SIG-M5 treated with dmso at 0.1 percent for 504 hours (cell line): ENCODE results near the gene PGLYRP2.

ENCODE experiments used
- DNase-seq: peaks from one replicate; lab custom pipeline; 2025; ENCODE audit not compliant: unreplicated experiment; lab: John Stamatoyannopoulos, UW

Gene PGLYRP2

GRCh38 chr19:15442142-15442920 is 37.0 kb downstream of the PGLYRP2 start:
- DNase-seq: no peak

GRCh38 chr19:15441317-15441716 is 38.0 kb downstream of the PGLYRP2 start:
- DNase-seq: peak; percentile 25

- DNase-seq: no peak
These were observed 39.3 kb downstream of the PGLYRP2 start for GRCh38 chr19:15439821-15440641.

GRCh38 chr19:15439078-15439799 is 40.1 kb downstream of the PGLYRP2 start:
- no peak for DNase-seq

GRCh38 chr19:15438577-15438976 is 40.7 kb downstream of the PGLYRP2 start:
- DNase-seq: no peak

DNA sequence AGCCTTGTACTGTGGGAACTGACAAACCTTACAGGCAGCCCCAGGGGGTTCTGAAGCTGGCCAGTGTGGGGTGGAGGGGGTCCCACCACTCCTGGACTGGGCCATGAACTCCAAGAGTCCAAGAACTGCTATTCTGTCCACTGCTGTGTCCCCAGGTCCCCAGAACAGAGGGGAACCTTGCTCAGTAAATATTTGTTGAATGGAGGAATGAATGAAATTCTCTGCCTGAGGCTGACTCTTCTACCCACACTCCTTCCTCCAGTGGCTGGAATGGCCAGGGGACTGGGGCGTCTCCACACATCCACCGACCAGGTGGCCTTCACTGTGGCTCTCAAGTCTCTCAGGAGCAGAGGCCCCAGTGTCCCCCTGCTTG is 41.2 kb downstream of the PGLYRP2 start:
- no peak for DNase-seq

GRCh38 chr19:15437355-15438123 is 41.8 kb downstream of the PGLYRP2 start:
- DNase-seq: no peak

GRCh38 chr19:15436826-15437110 is 42.5 kb downstream of the PGLYRP2 start:
- no peak for DNase-seq

DNA sequence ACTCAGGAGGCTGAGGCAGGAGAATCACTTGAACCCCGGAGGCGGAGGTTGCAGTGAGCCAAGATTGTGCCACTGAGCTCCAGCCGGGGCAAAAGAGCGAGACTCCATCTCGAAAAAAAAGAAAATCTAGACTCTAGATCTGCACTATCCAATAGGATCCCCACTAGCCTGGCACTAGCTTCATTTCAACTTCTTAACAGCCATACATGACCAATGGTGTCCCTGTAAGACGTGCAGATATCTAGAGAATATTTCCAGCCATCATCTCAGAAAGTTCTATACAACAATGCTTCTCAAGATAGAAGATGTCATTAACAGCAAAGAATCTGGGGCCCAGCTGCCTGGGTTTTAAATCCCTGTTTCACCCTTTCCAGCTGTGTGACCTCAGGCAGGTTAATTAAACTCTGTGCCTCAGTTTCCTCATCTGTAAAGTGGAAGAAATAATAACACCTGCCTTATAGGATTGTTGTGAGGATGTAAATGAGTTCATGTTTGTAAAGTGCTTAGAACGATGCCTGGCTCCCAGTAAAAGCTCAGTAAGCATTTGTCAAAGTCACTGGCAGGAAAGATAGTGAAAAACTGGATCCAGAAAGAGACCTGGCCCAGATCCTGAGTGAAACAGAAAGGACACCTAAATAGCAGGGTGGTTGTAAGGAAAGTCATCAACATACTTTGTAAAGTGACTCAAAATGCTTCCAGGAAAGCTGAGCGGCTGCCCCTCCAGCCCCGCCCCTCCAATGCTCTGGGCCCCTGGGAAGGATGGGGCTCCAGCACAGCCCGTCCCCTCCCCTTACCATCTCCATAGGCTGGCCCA is 43.1 kb downstream of the PGLYRP2 start:
- no peak for DNase-seq

DNA sequence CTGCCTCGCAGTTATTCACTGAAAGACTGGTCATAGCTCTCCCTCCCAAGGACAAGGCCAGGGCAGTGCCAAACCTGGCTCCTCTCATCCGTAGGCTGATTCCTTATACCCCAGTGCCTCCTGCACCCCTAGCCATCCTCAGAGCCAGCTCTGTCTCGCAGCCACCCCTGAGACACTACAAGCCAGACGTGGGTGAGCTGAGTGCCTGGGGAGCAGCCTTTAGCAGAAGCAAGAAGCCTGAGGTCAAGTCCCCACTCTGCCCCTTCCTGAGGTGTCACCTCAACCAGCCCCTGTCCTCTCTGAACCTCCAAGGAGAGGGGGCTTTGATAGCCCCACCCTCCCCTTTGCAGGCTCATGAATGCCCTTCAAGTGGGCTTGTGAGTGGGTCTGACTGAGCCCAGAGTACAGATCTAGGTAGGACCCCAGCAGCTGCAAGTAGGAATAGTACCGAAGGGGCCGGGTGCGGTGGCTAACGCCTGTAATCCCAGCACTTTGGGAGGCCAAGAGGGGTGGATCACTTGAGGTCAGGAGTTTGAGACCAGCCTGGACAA is 45.7 kb downstream of the PGLYRP2 start:
- DNase-seq: no peak

DNA sequence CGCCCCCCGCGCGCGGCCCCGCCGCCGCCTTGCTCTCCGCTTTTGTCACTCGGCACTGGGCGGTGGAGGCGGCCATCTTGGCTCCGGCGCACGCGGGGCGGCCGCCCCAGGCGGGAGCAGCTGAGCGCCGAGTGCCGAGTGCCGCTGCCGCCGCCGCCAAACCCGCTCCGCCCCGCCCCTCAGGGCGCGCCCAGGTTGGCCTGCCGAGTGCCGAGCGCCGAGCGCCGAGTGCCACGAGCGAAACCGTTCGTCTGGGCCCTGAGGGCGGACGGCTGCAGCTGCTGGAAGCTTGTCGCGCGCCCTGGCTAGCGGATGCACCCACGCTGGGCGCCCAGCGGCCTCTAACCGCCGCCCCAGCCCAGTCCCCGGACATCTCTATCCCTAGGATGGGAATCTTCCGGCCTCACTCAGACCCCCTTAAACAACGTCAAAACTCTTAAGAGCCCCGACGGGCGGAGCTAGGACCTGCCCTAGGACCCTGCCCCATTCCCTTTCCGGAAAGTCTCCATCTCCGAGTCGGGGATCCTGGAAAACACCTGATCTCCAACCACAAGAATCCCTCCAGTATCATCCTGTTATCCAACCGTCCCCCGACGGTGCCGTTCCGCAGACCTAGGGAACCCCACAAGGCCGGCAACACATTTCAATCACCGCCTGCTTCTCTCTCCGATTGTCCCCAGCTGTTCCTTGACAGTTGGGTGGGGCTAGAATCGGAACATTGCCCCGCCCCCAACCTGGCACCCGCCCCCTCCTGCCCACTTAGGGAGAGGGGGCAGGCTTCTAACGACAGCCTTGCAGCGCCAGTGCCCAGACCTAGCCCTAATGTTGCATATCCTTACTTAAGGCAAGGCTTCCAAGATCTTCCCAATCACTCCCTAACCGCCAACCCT is 46.4 kb downstream of the PGLYRP2 start:
- peak; percentile 85 for DNase-seq

DNA sequence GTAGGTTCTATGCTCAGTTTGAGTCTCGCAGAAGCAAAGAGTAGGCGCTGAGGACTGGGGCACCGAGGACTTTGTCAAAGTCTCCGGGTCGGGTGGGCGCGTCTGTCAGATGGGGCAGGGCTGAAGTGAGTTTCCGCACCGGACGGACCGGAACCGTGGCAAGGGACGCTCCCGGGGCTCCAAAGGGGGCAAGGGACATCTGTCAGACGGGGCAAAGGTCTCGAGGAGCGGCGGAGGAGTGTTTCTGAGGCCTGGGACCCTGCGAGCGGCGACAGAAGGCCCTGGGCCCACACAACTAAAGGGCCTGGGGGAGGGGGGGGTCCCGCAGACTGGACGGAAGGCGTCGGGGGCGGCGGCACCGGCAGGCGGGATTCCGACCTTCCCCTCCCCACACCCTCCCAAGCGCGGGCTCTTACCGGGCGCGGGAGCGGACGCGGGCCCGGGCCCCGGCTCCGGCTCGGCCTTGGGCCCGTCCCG is 47.2 kb downstream of the PGLYRP2 start:
- DNase-seq: no peak

DNA sequence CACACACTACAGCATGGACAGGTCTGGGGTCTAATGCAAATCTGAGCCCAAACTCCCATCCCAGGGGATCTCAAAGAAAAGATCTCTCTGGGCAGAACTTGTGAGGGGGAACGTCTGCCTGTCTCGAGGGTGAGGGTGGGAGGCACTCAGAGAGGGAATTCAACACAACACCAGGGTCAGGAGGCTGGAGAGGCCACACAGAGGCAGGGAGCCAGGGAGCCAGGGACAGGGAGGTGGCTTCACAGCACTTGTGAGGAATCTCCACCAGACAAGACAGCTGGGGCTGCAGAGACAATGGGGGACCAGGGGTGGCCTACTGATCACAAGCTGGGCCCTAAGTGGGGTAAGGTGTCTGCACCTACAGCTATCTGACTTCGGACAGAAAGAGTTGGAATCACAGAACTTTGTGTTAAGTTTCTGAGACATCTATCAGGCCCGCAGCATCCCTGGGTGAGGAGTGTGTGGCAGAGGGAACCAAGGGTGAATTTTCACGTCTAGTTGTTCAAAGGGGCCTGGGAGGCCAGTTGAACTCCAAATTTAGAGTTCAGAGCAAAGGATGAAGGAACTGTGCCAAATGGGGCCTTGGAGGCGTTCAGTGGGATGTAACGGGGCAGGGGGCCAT is 47.8 kb downstream of the PGLYRP2 start:
- DNase-seq: no peak

DNA sequence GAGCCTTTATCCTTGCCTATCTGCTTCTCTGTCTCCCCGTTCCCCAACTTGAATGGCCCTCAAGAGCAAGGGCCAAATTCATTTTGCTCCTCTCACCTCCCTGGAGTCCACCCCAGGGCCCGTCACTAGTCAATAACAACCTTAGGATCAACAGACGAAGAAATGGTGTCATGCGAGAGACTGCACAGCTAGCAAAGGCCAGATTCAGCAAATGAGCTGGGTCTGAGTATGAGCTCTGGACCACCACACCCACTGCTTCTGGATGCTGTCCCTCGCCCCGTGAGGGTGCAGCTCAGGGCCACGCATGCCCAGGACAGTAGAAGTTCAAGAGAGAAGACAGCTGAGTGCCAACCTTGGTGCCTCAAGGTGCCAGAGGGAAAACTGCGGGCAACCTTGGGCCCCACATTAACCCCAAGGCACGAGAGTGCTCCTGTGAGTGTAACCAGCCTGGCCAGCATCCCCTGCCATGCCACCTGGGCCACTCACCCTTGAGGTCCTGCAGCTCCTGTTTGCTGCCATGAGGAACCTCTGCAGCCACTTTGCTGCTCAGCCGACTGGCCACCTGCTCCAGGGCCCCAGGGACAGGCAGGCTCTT is 48.7 kb downstream of the PGLYRP2 start:
- no peak for DNase-seq

- DNase-seq: no peak
These were observed 49.4 kb downstream of the PGLYRP2 start for GRCh38 chr19:15429825-15430467.

DNA sequence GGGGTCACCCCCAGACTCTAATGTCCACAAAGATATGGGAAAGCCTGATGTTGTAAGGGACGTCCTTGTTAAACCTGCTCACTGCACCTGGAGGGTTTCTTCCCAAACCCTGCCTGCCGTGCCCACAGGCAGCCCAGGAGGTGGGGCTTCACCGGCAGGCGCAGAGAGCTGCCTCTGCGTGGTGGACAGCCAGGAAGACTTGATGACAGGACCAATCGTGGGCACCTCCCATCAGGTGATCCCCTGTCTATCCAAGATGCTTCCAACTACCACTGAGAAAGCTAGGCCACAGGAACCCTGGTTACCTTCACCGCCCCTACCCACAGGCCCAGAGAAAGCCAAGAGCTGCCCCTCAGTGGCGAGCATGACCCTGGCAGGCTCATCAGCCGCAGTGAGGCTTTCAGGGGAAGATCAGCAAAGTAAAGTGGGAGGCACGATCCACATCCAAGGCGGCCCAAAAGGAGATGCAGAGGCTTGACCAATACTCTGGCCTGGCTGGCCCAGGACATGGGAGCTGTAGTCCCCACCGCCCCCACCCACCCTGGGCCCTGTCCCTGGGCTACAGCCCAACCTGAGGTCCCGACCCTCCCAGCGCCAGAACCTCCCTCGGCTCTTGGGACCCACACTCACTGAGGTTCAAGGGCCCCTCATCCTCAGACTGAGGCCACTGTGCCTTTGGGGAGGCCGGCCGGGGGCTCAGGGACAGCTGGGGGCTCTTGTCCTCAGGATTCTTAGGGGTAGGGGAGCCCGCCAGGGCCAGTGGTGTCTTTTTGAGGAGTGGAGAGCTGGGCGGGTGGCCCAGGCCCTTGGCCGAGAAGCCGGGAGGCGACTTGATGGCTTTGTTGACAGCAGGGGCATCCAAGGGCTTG is 50.1 kb downstream of the PGLYRP2 start:
- DNase-seq: no peak
